ENCODE results near the gene CEP20.
"Not testable (repeated sequence)": the region's sequence is repeated elsewhere in the genome, so short reads cannot be mapped to it uniquely, and the experiment has no call there.

Gene CEP20, protein sequence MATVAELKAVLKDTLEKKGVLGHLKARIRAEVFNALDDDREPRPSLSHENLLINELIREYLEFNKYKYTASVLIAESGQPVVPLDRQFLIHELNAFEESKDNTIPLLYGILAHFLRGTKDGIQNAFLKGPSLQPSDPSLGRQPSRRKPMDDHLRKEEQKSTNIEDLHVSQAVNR

DNA sequence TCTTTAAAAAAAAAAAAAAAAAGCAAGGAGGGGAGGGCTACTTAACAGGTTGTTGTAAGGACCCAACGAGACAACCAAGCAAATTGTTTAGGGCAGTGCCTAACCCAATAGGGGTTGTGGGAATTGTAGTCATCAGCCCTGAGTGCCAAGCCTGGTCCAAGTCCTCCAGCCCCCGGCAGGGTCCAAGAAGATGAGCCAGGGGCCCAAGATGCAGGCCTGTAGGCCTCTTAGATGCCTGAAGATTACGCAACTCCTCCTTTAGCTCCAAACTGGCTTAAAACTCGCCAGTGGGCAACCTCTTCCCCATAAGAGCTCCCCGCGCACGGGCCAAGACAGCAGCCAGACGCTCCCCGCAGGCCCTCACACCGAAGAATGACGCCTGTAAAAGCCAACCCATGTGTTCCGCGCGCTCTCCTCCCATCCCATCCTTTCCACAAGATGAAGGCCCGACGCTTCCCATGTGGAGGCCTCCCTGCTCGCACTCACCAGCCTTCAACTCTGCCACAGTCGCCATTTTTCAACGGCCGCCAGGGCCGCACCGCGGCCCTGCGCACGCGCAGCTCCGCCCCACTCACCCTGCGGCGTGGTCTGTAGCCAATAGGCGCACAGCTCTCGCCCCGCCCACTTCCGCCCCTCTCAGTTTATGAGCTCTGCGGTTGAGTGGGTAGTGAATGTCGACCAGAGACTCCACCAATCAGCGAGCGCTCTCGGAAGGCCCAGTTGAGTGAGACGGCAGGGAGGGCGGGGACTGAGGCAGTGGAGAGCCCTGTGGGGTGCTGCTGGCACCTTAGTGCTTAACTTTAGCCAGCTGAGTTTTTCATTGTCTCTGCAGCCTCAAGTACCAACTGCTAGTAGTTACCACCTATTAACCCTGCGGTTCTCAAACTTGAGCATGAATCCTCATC is at the start of gene CEP20:
TSS of gene CEP20 (minus strand) at position 532 of the 905 bp plus-strand sequence. CDS start at position 514, 18 bp downstream.
- Histone ChIP-seq H3K79me2 (ENCODE audit: control insufficient read depth, insufficient read depth, low read length, unreplicated experiment) (peaks cover 44% of the 10 kb centered on the region), H3K36me3 (ENCODE audit: insufficient read depth, low read length) (no peaks in the 10 kb centered on the region), H3K4me1 (ENCODE audit: control insufficient read depth, insufficient read depth, low read length, unreplicated experiment) (peaks cover 21% of the 10 kb centered on the region), H3K27me3 (ENCODE audit: insufficient read depth, low read length) (no peaks in the 10 kb centered on the region), H2AFZ (ENCODE audit: low read length, unreplicated experiment) (peak within 1 kb of the TSS; percentile 66), H3K4me3 (ENCODE audit: low read depth, low read length) (peak within 1 kb of the TSS; percentile 92), H3K27ac (ENCODE audit: low read depth, low read length) (peak within 1 kb of the TSS; percentile 56)

DNA sequence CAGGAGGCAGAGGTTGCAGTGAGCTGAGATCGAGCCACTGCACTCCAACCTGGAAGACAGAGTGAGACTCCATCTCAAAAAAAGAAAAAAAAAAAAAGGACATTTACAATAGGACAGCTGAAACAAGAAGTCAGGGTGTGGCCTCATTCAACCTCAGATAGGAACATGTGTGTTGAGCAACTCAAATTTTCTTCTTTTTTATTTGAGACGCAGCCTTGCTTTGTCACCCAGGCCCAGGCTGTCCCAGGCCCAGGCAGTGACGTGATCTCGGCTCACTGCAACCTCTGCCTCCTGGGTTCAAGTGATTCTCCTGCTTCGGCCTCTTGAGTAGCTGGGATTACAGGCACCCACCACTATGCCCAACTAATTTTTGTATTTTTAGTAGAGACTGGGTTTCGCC is 48.4 kb upstream of the CEP20 start:
- not testable (repeated sequence) for H2AFZ ChIP-seq (ENCODE audit: low read length, unreplicated experiment); H3K36me3 ChIP-seq (ENCODE audit: insufficient read depth, low read length); H3K4me3 ChIP-seq (ENCODE audit: low read depth, low read length); H3K27me3 ChIP-seq (ENCODE audit: insufficient read depth, low read length); H3K79me2 ChIP-seq (ENCODE audit: control insufficient read depth, insufficient read depth, low read length, unreplicated experiment); H3K4me1 ChIP-seq (ENCODE audit: control insufficient read depth, insufficient read depth, low read length, unreplicated experiment); H3K27ac ChIP-seq (ENCODE audit: low read depth, low read length)

DNA sequence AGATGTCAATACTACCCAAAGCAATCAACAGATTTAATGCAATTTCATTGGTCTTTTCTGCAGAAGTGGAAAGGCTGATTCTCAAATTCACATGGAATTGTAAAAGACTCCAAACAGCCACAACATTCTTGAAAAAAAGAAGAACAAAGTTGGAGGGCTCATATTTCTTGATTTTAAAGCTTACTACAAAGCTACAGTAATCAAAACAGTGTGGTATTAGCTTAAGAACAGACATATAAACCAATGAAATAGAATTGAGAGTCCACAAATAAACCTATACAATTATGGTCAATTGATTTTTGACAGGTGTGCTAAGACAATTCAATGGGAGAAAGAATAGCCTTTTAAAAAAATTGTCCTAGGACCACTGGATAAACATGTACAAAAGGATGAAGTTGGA is 46.6 kb upstream of the CEP20 start:
- Histone ChIP-seq H3K27me3 (ENCODE audit: insufficient read depth, low read length) (no peaks in the 10 kb centered on the region), H3K27ac (ENCODE audit: low read depth, low read length) (no peak overlapping the region), H3K79me2 (ENCODE audit: control insufficient read depth, insufficient read depth, low read length, unreplicated experiment) (no peaks in the 10 kb centered on the region), H2AFZ (ENCODE audit: low read length, unreplicated experiment) (no peak overlapping the region), H3K4me3 (ENCODE audit: low read depth, low read length) (no peak overlapping the region), H3K4me1 (ENCODE audit: control insufficient read depth, insufficient read depth, low read length, unreplicated experiment) (no peaks in the 10 kb centered on the region), H3K36me3 (ENCODE audit: insufficient read depth, low read length) (no peaks in the 10 kb centered on the region)

DNA sequence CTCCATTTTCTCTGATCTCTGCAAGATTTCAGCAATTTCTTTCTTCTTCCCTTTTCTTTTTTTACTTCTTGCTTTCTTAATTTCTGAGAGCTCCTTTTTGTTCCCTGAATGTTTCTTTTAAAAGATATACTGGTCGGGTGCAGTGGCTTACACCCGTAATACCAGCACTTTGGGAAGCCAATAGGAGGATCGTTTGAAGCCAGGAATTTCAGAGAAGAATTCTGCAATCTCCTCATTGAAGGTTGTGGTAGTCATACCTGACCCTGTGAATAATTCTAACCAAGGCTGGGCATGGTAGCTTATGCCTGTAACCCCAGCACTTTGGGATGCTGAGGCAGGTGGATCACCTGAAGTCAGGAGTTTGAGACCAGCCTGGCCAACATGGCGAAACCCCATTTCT is 45.4 kb upstream of the CEP20 start:
- Histone ChIP-seq H3K27ac (ENCODE audit: low read depth, low read length) (no peak overlapping the region), H3K27me3 (ENCODE audit: insufficient read depth, low read length) (no peaks in the 10 kb centered on the region), H2AFZ (ENCODE audit: low read length, unreplicated experiment) (no peak overlapping the region), H3K79me2 (ENCODE audit: control insufficient read depth, insufficient read depth, low read length, unreplicated experiment) (no peaks in the 10 kb centered on the region), H3K36me3 (ENCODE audit: insufficient read depth, low read length) (no peaks in the 10 kb centered on the region), H3K4me1 (ENCODE audit: control insufficient read depth, insufficient read depth, low read length, unreplicated experiment) (peaks cover 1% of the 10 kb centered on the region), H3K4me3 (ENCODE audit: low read depth, low read length) (no peak overlapping the region)

DNA sequence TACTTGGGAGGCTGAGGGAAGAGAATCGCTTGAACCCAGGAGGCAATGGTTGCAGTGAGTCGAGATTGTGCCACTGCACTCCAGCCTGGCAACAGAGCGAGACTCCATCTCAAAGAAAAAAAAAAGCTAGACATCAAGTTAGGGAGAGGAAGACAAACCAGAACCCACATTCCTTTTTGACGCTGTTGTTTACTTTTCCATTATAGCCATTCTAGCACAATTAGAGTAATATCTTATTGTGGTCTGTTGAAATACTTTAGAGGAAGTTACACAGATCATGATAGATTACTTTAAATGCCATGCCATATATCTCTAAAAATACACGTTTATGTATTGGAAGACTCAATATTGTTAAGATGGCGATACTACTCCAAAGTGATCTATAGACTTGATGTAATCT is 44.5 kb upstream of the CEP20 start:
- Histone ChIP-seq H3K36me3 (ENCODE audit: insufficient read depth, low read length) (no peaks in the 10 kb centered on the region), H3K4me3 (ENCODE audit: low read depth, low read length) (no peak overlapping the region), H3K27ac (ENCODE audit: low read depth, low read length) (no peak overlapping the region), H2AFZ (ENCODE audit: low read length, unreplicated experiment) (no peak overlapping the region), H3K79me2 (ENCODE audit: control insufficient read depth, insufficient read depth, low read length, unreplicated experiment) (no peaks in the 10 kb centered on the region), H3K4me1 (ENCODE audit: control insufficient read depth, insufficient read depth, low read length, unreplicated experiment) (peaks cover 6% of the 10 kb centered on the region), H3K27me3 (ENCODE audit: insufficient read depth, low read length) (no peaks in the 10 kb centered on the region)

DNA sequence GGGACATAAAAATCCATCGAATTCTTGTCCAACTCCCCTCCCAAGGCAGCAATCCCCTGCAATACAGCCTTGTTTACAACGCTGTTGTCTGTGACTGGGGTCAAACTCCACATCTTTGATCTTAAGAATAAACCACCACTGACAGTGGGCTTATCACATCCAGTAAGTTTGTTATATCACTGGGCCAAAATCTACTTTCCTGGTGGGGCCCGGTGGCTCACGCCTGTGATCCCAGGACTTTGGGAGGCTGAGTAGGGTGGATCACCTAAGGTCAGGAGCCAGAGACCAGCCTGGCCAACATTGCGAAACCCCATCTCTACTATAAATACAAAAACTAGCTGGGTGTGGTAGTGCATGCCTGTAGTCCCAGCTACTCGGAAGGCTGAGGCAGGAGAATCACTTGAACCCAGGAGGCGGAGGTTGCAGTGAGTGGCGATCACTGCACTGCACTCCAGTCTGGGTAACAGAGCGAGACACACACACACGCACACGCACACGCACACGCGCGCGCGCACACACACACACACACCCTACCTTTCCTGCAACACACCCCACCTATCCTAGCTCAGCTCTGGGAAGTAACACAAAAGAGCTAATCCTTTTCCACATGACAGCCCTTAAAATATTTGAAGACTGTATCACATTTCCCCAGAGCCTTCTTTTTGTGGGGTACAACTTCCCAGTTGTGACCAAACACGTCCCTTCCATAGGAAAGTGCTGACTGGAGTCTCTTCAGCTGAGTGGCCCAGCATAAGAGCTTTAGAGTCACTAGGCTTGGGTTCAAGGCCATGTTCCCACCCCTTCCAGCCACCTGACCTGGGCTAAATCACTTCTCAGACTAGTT is 40.1 kb upstream of the CEP20 start:
- H3K36me3 ChIP-seq (ENCODE audit: insufficient read depth, low read length), result no peaks in the 10 kb centered on the region
- H3K4me3 ChIP-seq (ENCODE audit: low read depth, low read length), result no peak overlapping the region
- H3K79me2 ChIP-seq (ENCODE audit: control insufficient read depth, insufficient read depth, low read length, unreplicated experiment), result no peaks in the 10 kb centered on the region
- no peak overlapping the region for H3K27ac ChIP-seq (ENCODE audit: low read depth, low read length)
- no peak overlapping the region for H2AFZ ChIP-seq (ENCODE audit: low read length, unreplicated experiment)
- peaks cover 6% of the 10 kb centered on the region for H3K4me1 ChIP-seq (ENCODE audit: control insufficient read depth, insufficient read depth, low read length, unreplicated experiment)
- no peaks in the 10 kb centered on the region for H3K27me3 ChIP-seq (ENCODE audit: insufficient read depth, low read length)

DNA sequence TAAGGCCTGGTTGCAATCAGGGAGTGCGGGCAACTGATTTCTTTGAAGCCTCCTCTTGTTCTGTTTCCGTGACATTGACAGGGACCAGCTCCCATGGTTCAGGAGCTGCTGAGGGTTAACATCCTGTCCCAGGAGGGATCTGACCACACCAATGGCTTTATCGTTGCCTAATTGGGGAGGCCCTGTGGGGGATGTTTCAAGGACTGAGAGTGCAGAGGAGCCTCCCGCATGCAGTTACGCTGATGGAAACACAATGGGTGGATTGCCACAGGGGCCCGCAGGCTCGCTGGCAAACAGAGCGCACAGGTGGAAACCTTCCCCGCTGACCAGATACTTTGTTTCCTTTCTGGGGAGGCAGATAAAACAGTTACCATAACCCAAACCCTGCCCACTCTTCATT is 37.2 kb upstream of the CEP20 start:
- peaks cover 6% of the 10 kb centered on the region for H3K4me1 ChIP-seq (ENCODE audit: control insufficient read depth, insufficient read depth, low read length, unreplicated experiment)
- no peaks in the 10 kb centered on the region for H3K27me3 ChIP-seq (ENCODE audit: insufficient read depth, low read length)
- H3K4me3 ChIP-seq (ENCODE audit: low read depth, low read length), result no peak overlapping the region
- no peak overlapping the region for H3K27ac ChIP-seq (ENCODE audit: low read depth, low read length)
- H3K36me3 ChIP-seq (ENCODE audit: insufficient read depth, low read length), result no peaks in the 10 kb centered on the region
- H3K79me2 ChIP-seq (ENCODE audit: control insufficient read depth, insufficient read depth, low read length, unreplicated experiment), result no peaks in the 10 kb centered on the region
- no peak overlapping the region for H2AFZ ChIP-seq (ENCODE audit: low read length, unreplicated experiment)

DNA sequence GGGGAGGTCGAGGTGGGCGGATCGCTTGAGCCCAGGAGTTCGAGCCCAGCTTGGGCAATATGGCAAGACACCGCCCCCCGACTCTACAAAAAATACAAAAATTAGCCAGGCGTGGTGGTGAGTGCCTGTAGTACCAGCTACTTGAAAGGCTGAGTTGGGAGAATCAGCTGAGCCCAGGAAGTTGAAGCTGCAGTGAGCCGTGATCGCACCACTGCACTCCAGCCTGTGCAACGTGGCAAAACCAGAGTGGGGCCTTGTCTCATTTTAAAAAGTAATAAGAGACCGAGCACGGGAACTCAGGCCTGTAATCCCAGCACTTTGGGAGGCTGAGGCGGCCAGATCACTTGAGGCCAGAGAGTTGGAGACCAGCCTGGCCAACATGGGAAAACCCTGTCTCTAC is 36.6 kb upstream of the CEP20 start:
- H2AFZ ChIP-seq (ENCODE audit: low read length, unreplicated experiment), result no peak overlapping the region

DNA sequence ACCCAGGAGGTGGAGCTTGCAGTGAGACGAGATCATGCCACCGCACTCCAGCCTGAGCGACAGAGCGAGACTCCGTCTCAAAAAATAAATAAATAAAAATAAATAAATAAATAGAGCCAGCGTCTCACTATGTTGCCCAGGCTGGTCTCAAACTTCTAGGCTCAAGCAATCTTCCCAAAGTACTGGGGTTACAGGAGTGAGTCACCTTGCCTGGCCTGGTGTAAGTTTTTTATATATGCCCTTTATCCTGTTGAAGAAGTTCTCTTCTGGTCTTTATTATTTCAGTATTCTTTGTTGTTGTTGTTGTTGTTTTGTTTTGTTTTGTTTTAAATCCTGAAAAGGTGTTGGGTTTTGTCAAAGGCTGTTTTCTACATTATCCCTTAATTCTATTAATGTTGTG is 30.9 kb upstream of the CEP20 start:
- Histone ChIP-seq H3K27ac (ENCODE audit: low read depth, low read length) (no peak overlapping the region), H3K79me2 (ENCODE audit: control insufficient read depth, insufficient read depth, low read length, unreplicated experiment) (no peaks in the 10 kb centered on the region), H2AFZ (ENCODE audit: low read length, unreplicated experiment) (no peak overlapping the region), H3K27me3 (ENCODE audit: insufficient read depth, low read length) (no peaks in the 10 kb centered on the region), H3K36me3 (ENCODE audit: insufficient read depth, low read length) (no peaks in the 10 kb centered on the region), H3K4me1 (ENCODE audit: control insufficient read depth, insufficient read depth, low read length, unreplicated experiment) (peaks cover 11% of the 10 kb centered on the region), H3K4me3 (ENCODE audit: low read depth, low read length) (no peak overlapping the region)

More for the DNA sequence above, 36.6 kb upstream of the CEP20 start:
- H3K79me2 ChIP-seq (ENCODE audit: control insufficient read depth, insufficient read depth, low read length, unreplicated experiment), result no peaks in the 10 kb centered on the region
- H3K36me3 ChIP-seq (ENCODE audit: insufficient read depth, low read length), result no peaks in the 10 kb centered on the region
- peaks cover 11% of the 10 kb centered on the region for H3K4me1 ChIP-seq (ENCODE audit: control insufficient read depth, insufficient read depth, low read length, unreplicated experiment)
- no peak overlapping the region for H3K27ac ChIP-seq (ENCODE audit: low read depth, low read length)
- no peaks in the 10 kb centered on the region for H3K27me3 ChIP-seq (ENCODE audit: insufficient read depth, low read length)
- H3K4me3 ChIP-seq (ENCODE audit: low read depth, low read length), result no peak overlapping the region

DNA sequence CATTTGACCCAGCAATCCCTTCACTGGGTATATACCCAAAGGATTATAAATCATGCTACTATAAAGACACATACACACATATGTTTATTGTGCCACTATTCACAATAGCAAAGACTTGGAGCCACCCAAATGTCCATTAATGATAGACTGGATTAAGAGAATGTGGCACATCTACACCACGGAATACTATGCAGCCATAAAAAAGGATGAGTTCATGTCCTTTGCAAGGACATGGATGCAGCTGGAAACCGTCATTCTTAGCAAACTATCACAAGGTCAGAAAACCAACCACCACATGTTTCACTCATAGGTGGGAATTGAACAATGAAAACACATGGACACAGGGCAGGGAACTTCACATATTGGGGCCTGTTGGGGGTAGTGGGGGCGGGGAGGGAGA is 29.9 kb upstream of the CEP20 start:
- H3K79me2 ChIP-seq (ENCODE audit: control insufficient read depth, insufficient read depth, low read length, unreplicated experiment); H3K36me3 ChIP-seq (ENCODE audit: insufficient read depth, low read length); H3K4me3 ChIP-seq (ENCODE audit: low read depth, low read length); H3K27me3 ChIP-seq (ENCODE audit: insufficient read depth, low read length); H3K27ac ChIP-seq (ENCODE audit: low read depth, low read length); H2AFZ ChIP-seq (ENCODE audit: low read length, unreplicated experiment): not testable (repeated sequence)
- peaks cover 11% of the 10 kb centered on the region for H3K4me1 ChIP-seq (ENCODE audit: control insufficient read depth, insufficient read depth, low read length, unreplicated experiment)

All from ACC112 (cell line).